ENCODE results near the gene AP1G2. TPM values are rescaled to one million over a fixed set of nuclear protein-coding genes. Genes with fewer than 3 reads are reported as not detected.

Gene AP1G2
- total and polyA plus RNA-seq, 2 of the 13 experiments (the other 11 are each of a cell fraction or from before 2014, with no cell fraction given), result 96.9 to 611 TPM

- TF ChIP-seq STAG1 (CRISPR knock-in tag; IDR thresholded peaks at IDR 0.05), result peak; percentile 70
- TF ChIP-seq HMGXB3 (CRISPR knock-in tag; IDR thresholded peaks at IDR 0.05; ENCODE audit: borderline replicate concordance), result no peak
- peak in 1 of 2 experiments; percentile 26; a peak in 1 of 4 replicates for TF ChIP-seq NR2F1 (CRISPR knock-in tag; IDR thresholded peaks at IDR 0.05)
- TF ChIP-seq HBP1 (CRISPR knock-in tag; IDR thresholded peaks at IDR 0.05; ENCODE audit: low read depth), result peak; percentile 34; the same call in 1 of the 2 replicates
- peak; percentile 39; the same call in 1 of the 2 replicates for TF ChIP-seq RAD21 (CRISPR knock-in tag; IDR thresholded peaks at IDR 0.05)
- no peak for TF ChIP-seq HMGA1 (CRISPR knock-in tag; conservative IDR thresholded peaks at IDR 0.05)
- TF ChIP-seq ZNF484 (CRISPR knock-in tag; IDR thresholded peaks at IDR 0.05; ENCODE audit: borderline replicate concordance, low read depth), result no peak
- no peak for TF ChIP-seq FLYWCH1 (CRISPR knock-in tag; IDR thresholded peaks at IDR 0.05)
- TF ChIP-seq SP5 (CRISPR knock-in tag; IDR thresholded peaks at IDR 0.05; ENCODE audit: borderline replicate concordance, low read depth), result 0 out of 2 replicates have a peak, but pooled peaks have one; percentile 18
- TF ChIP-seq CCAR2 (optimal IDR thresholded peaks at IDR 0.05; ENCODE audit: low read depth, low read length), result no peak
- no peak for TF ChIP-seq WIZ (CRISPR knock-in tag; IDR thresholded peaks at IDR 0.05)
- 0 out of 2 replicates have a peak, but pooled peaks have one; percentile 19 for TF ChIP-seq YEATS2 (CRISPR knock-in tag; IDR thresholded peaks at IDR 0.05; ENCODE audit: borderline replicate concordance)
- TF ChIP-seq MTERF4 (CRISPR knock-in tag; IDR thresholded peaks at IDR 0.05), result 0 out of 2 replicates have a peak, but pooled peaks have one; percentile 8
- no peak for TF ChIP-seq ZNF713 (CRISPR knock-in tag; IDR thresholded peaks at IDR 0.05)
- TF ChIP-seq STAT6 (CRISPR knock-in tag; IDR thresholded peaks at IDR 0.05; ENCODE audit: borderline replicate concordance), result no peak
Measured at GRCh38 chr14:23568600-23569331, 1.2 kb upstream of the AP1G2 start (continued).
